SK-MEL-5 (cell line): ENCODE data around the gene KCTD19. TPM values are rescaled to one million over a fixed set of nuclear protein-coding genes. Genes with fewer than 3 reads are reported as not detected.
"Not testable (repeated sequence)": the region's sequence is repeated elsewhere in the genome, so short reads cannot be mapped to it uniquely, and the experiment has no call there.

Experiments used
- DNase-seq: peaks from one replicate; pipeline ENCODE4 v3.0.0-alpha.2; 2016; ENCODE audit warnings: low read depth, low spot score
- in situ Hi-C: cut with HindIII; loops from 2 replicates; pipeline ENCODE4 v1.10.0; 2016; ENCODE audit warnings: low sequenced_read_pairs, high pct_unique_total_duplicates, low pct_unique_long_range_greater_than_20kb
- polyA plus RNA-seq, 2 experiments: library from polyadenylated mRNA; depleted of rRNA; stranded (reverse); fragments of >200 nt; gene quantifications; 2 replicates each; pipeline ENCODE4 v1.2.3, GENCODE V29; 2015
- total RNA-seq: library from RNA; depleted of rRNA; stranded (reverse); fragments of >200 nt; shearing (Covaris generic); gene quantifications from 2 replicates; pipeline ENCODE4 v1.2.3, GENCODE V29; 2014; rRNA removed

The KCTD19 gene
- 0.19 TPM in 1 of 2 replicates, not detected in the other for total RNA-seq
- 0.11 TPM in 1 of 2 replicates, not detected in the other for polyA plus RNA-seq (2015; cell fraction: cytosol; rRNA removed)
- 0.33 TPM in 1 of 2 replicates, not detected in the other for polyA plus RNA-seq (2015; cell fraction: nucleus; rRNA removed)

GRCh38 chr16:67326472-67327309 lies at the start of gene KCTD19, which contains the start of gene LRRC36:
TSS of gene KCTD19 (minus strand) at chr16:67326741. CDS start at chr16:67326707, 34 bp downstream.
TSS of gene LRRC36 (plus strand) at chr16:67326815. CDS start at chr16:67326863, 48 bp downstream.
- peak; percentile 67 for DNase-seq
- in situ Hi-C loops, result no loop called here

GRCh38 chr16:67376012-67376411 lies 49.5 kb upstream of the KCTD19 start:
- in situ Hi-C loops, DNase-seq: not testable (repeated sequence)

- in situ Hi-C loops, result no loop called here
Observed at GRCh38 chr16:67372664-67373063, 46.1 kb upstream of the KCTD19 start.

GRCh38 chr16:67370661-67371060 lies 44.1 kb upstream of the KCTD19 start:
- in situ Hi-C loops, result no loop called here

More at GRCh38 chr16:67372664-67373063, 46.1 kb upstream of the KCTD19 start:
- DNase-seq, result peak; percentile 55

GRCh38 chr16:67364600-67365235 lies 38.2 kb upstream of the KCTD19 start:
- in situ Hi-C loops, result no loop called here
- DNase-seq, result no peak

More at GRCh38 chr16:67370661-67371060, 44.1 kb upstream of the KCTD19 start:
- DNase-seq, result no peak

- no peak for DNase-seq
- in situ Hi-C loops, result no loop called here
Observed at GRCh38 chr16:67361038-67361437, 34.5 kb upstream of the KCTD19 start.

GRCh38 chr16:67359540-67360269 lies 33.2 kb upstream of the KCTD19 start:
- DNase-seq, in situ Hi-C loops: not testable (repeated sequence)

GRCh38 chr16:67357561-67357960 lies 31.0 kb upstream of the KCTD19 start:
- in situ Hi-C loops, result no loop called here
- no peak for DNase-seq

- DNase-seq, result no peak
- in situ Hi-C loops, result no loop called here
Observed at GRCh38 chr16:67356396-67356795, 29.9 kb upstream of the KCTD19 start.

- in situ Hi-C loops, DNase-seq: not testable (repeated sequence)
Observed at GRCh38 chr16:67352463-67352862, 25.9 kb upstream of the KCTD19 start.

GRCh38 chr16:67350324-67350723 lies 23.8 kb upstream of the KCTD19 start:
- in situ Hi-C loops, result no loop called here
- no peak for DNase-seq

GRCh38 chr16:67349172-67349571 lies 22.6 kb upstream of the KCTD19 start:
- in situ Hi-C loops, result no loop called here
- peak; percentile 67 for DNase-seq

- no peak for DNase-seq
- in situ Hi-C loops, result no loop called here
Observed at GRCh38 chr16:67346341-67346740, 19.8 kb upstream of the KCTD19 start.

GRCh38 chr16:67345401-67345800 lies 18.9 kb upstream of the KCTD19 start:
- no peak for DNase-seq
- in situ Hi-C loops, result no loop called here

- in situ Hi-C loops, result no loop called here
- no peak for DNase-seq
Observed at GRCh38 chr16:67342616-67343015, 16.1 kb upstream of the KCTD19 start.

GRCh38 chr16:67341250-67341649 lies 14.7 kb upstream of the KCTD19 start:
- no peak for DNase-seq

GRCh38 chr16:67339453-67339852 lies 12.9 kb upstream of the KCTD19 start:
- in situ Hi-C loops, result no loop called here
- DNase-seq, result peak; percentile 46

More at GRCh38 chr16:67341250-67341649, 14.7 kb upstream of the KCTD19 start:
- in situ Hi-C loops, result no loop called here

GRCh38 chr16:67336648-67337047 lies 10.1 kb upstream of the KCTD19 start:
- in situ Hi-C loops, result no loop called here
- no peak for DNase-seq
